Measurements from ENCODE around the gene GEN1.

GRCh38 chr2:17765398-17765797 is 11.5 kb downstream of the GEN1 start:
- TF ChIP-seq SP1 (IDR thresholded peaks at IDR 0.05) (no peak), FOXM1 (IDR thresholded peaks at IDR 0.05; ENCODE audit: borderline replicate concordance) (no peak), TARDBP (IDR thresholded peaks at IDR 0.05) (no peak), FOXA1 (IDR thresholded peaks at IDR 0.05) (no peak), BHLHE40 (IDR thresholded peaks at IDR 0.05; ENCODE audit: borderline replicate concordance) (no peak), SUZ12 (IDR thresholded peaks at IDR 0.05) (no peak), LEF1 (IDR thresholded peaks at IDR 0.05; ENCODE audit: borderline replicate concordance) (no peak), CTBP1 (IDR thresholded peaks at IDR 0.05; ENCODE audit: borderline replicate concordance) (no peak), NFRKB (IDR thresholded peaks at IDR 0.05) (no peak), ELF4 (IDR thresholded peaks at IDR 0.05) (no peak), PKNOX1 (IDR thresholded peaks at IDR 0.05) (no peak), HDGF (IDR thresholded peaks at IDR 0.05; ENCODE audit: borderline replicate concordance) (no peak), ZNF384 (IDR thresholded peaks at IDR 0.05) (no peak)
